Panc1 (cell line): ENCODE measurements around the gene CROCC.

Experiments used
- SIN3A ChIP-seq: IDR thresholded peaks from 2 replicates; pipeline ENCODE4 v1.6.1; 2012; ENCODE audit warnings: low read depth, mild to moderate bottlenecking, low read length, moderate library complexity, borderline replicate concordance; ENCODE audit not compliant: insufficient read depth
- TF ChIP-seq, protein P1 (sequence below): fragments of 450-650 bp; IDR thresholded peaks from 2 replicates; pipeline ENCODE4 v1.5.1; 2017; ENCODE audit warnings: mild to moderate bottlenecking

DNA sequence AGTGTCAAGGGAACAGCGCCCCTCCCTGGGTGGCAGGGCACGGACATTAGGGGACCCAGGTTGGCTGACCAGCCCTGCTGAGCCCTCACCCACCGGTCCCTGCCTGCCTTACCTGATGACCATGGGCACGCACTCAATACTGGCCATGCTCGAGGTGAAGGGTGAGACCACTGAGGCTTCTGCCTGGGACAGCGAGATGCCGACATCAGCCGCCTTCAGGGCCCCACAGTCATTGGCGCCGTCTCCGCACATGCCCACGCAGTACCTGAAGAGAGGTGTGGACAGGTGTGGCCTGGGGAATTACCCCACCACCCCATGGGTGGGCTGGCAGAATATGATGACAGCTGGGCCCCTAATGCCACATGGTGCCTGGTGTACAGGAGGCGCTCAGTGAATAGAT is 66.5 kb downstream of the CROCC start:
- TF ChIP-seq, protein P1, sequence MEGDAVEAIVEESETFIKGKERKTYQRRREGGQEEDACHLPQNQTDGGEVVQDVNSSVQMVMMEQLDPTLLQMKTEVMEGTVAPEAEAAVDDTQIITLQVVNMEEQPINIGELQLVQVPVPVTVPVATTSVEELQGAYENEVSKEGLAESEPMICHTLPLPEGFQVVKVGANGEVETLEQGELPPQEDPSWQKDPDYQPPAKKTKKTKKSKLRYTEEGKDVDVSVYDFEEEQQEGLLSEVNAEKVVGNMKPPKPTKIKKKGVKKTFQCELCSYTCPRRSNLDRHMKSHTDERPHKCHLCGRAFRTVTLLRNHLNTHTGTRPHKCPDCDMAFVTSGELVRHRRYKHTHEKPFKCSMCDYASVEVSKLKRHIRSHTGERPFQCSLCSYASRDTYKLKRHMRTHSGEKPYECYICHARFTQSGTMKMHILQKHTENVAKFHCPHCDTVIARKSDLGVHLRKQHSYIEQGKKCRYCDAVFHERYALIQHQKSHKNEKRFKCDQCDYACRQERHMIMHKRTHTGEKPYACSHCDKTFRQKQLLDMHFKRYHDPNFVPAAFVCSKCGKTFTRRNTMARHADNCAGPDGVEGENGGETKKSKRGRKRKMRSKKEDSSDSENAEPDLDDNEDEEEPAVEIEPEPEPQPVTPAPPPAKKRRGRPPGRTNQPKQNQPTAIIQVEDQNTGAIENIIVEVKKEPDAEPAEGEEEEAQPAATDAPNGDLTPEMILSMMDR, result no peak
- TF ChIP-seq SIN3A, result no peak
